Panc1 (cell line): ENCODE results near the gene RAPGEF3. TPM values are rescaled to one million over a fixed set of nuclear protein-coding genes. Genes with fewer than 3 reads are reported as not detected.

Experiments used
- ATAC-seq: fragments of 200-7000 bp; cut with Tn5 transposase; 2 replicates; pipeline ENCODE4 v1.9.1; 2020; ENCODE audit warnings: mild to moderate bottlenecking, moderate library complexity
- BruUV-seq: library from RNA; stranded (reverse); fragments of 400-500 nt; replicated peaks from 2 replicates; lab custom pipeline; 2021; lab: Mats Ljungman, UMichigan
- CTCF ChIA-PET: fragments of 300-600 bp; sonication (Branson Sonifier 250); formaldehyde crosslinking; loops from one replicate; lab custom pipeline; 2022; ENCODE audit warnings: antibody characterized with exemption; lab: Charles Lee
- POLR2A ChIA-PET: fragments of 300-600 bp; sonication (Branson Sonifier 250); formaldehyde crosslinking; loops from one replicate; lab custom pipeline; 2022; ENCODE audit warnings: antibody characterized with exemption; lab: Charles Lee
- DNase-seq: peaks from one replicate; pipeline ENCODE4 v3.0.0-alpha.2; 2010; ENCODE audit warnings: low read depth, low spot score
- H3K27ac ChIP-seq: 2 replicates; pipeline ENCODE4 v1.5.1; 2011; ENCODE audit warnings: mild to moderate bottlenecking, low read length, inconsistent platforms
- H3K27me3 ChIP-seq: fragments of 200-500 bp; sonication (Bioruptor generic); 2 replicates; pipeline ENCODE4 v1.6.0; 2014; ENCODE audit warnings: low read length, inconsistent platforms; ENCODE audit not compliant: control insufficient read depth, insufficient read depth
- H3K36me3 ChIP-seq: fragments of 200-500 bp; sonication (Bioruptor generic); 2 replicates; pipeline ENCODE4 v1.5.1; 2014; ENCODE audit warnings: inconsistent platforms, mild to moderate bottlenecking, low read length, moderate library complexity; ENCODE audit not compliant: control insufficient read depth, insufficient read depth
- H3K4me1 ChIP-seq: 2 replicates; pipeline ENCODE4 v1.5.1; 2011; ENCODE audit warnings: inconsistent platforms, mild to moderate bottlenecking, low read length, moderate library complexity; ENCODE audit not compliant: control insufficient read depth, insufficient read depth
- H3K4me3 ChIP-seq, 2 experiments: 2 replicates each; pipeline ENCODE4 v1.5.1; 2011 to 2012; ENCODE audit warnings: low read depth in 2 of 2, low read length in 2 of 2, mild to moderate bottlenecking in 2 of 2, inconsistent platforms in 1 of 2, moderate library complexity in 1 of 2
- H3K9me3 ChIP-seq: fragments of 200-500 bp; sonication (Bioruptor generic); 2 replicates; pipeline ENCODE4 v1.5.1; 2014; ENCODE audit warnings: low read depth, mild to moderate bottlenecking, inconsistent platforms, low read length, moderate library complexity; ENCODE audit not compliant: control insufficient read depth, insufficient read depth
- POLR2AphosphoS5 ChIP-seq: IDR thresholded peaks from 2 replicates; pipeline ENCODE4 v1.6.1; 2012; ENCODE audit warnings: mild to moderate bottlenecking, low read depth, low read length, moderate library complexity
- SIN3A ChIP-seq: IDR thresholded peaks from 2 replicates; pipeline ENCODE4 v1.6.1; 2012; ENCODE audit warnings: low read depth, mild to moderate bottlenecking, low read length, moderate library complexity, borderline replicate concordance; ENCODE audit not compliant: insufficient read depth
- TCF7L2 ChIP-seq: IDR thresholded peaks from 2 replicates; pipeline ENCODE4 v1.6.1; 2011; ENCODE audit warnings: mild to moderate bottlenecking, low read depth, low read length, inconsistent platforms
- in situ Hi-C: cut with HindIII; loops from 2 replicates; pipeline ENCODE4 v1.10.0; 2016; ENCODE audit warnings: low sequenced_read_pairs, low pct_unique_long_range_greater_than_20kb
- intact Hi-C: fragments of 100-400 bp; cut with micrococcal nuclease; formaldehyde crosslinking; loops from one replicate; pipeline ENCODE4 v1.10.0; 2022; ENCODE audit not compliant: unreplicated experiment
- total RNA-seq: library from RNA; stranded (reverse); gene quantifications from one replicate; pipeline ENCODE4 v1.2.1, GENCODE V29; 2021; ENCODE audit not compliant: unreplicated experiment
- TF ChIP-seq, protein P1 (sequence below): fragments of 450-650 bp; IDR thresholded peaks from 2 replicates; pipeline ENCODE4 v1.5.1; 2017; ENCODE audit warnings: mild to moderate bottlenecking
- TF ChIP-seq, protein P2 (sequence below), 2 experiments: IDR thresholded peaks; 2 replicates each; pipeline ENCODE4 v1.6.1; 2011 to 2012; ENCODE audit warnings: low read depth in 2 of 2, control low read depth in 1 of 2, low read length in 1 of 2, mild to moderate bottlenecking in 1 of 2, moderate library complexity in 1 of 2; ENCODE audit not compliant: insufficient read depth in 1 of 2

RAPGEF3 gene
- total RNA-seq, 1 experiment from 2014 or later = 5.8 TPM

DNA sequence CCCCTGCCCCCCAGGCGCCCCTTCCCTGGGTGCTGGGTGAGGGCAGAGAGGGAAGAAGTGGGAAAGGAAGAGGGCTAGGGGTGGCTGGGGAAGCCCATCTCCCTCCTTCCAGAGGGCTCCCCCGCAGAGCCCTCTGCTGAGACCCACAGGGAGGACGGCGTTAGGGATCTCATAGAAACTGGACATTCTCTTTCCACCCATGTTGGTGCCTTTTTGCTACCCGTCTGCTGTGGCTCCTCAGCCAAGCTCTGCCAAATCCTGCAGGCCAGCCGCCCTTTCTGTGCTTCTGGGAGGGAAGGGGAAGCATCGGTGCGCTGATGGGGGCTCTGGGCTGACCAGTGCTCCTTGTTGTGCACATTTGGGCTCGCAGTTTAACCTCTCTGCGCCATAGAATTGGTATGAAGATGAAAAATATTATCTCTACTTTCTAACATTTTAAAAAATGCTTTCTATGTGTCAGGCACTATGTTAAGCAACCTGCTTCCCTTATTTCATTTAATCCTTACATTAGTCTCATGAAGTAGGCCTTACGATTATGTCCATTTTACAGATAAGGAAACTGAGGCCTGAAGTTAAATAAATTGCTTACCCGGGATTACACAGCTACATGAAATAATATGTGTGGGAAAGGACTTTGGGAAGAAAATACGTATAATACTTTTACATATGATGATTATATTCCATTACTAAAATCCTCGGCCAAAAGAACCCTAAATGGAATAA lies 15.3 kb upstream of the RAPGEF3 start:
- ATAC-seq (no peak), DNase-seq (no peak)
- no TSS peak for BruUV-seq
- POLR2A ChIA-PET = interaction anchor here (0.9 kb wide), 1 partner anchor 59 kb away, joined by 4 read pairs; no protein-coding TSS in a partner anchor
- H3K27ac ChIP-seq = peak overlapping the region; percentile 79
- no peaks in the 10 kb centered on the region for H3K9me3 ChIP-seq
- intact Hi-C loops = no loop called here
- in situ Hi-C loops = no loop called here
- H3K4me1 ChIP-seq = peaks cover 50% of the 10 kb centered on the region
- H3K36me3 ChIP-seq = no peaks in the 10 kb centered on the region; the same call in 1 of the 2 replicates
- CTCF ChIA-PET = interaction anchor here (0.6 kb wide), 1 partner anchor 30 kb away, joined by 3 read pairs; no protein-coding TSS in a partner anchor
- no peaks in the 10 kb centered on the region for H3K27me3 ChIP-seq
- TF ChIP-seq SIN3A (no peak), TCF7L2 (no peak), POLR2AphosphoS5 (no peak)
- peak overlapping the region; percentile 67 to 70 for H3K4me3 ChIP-seq

DNA sequence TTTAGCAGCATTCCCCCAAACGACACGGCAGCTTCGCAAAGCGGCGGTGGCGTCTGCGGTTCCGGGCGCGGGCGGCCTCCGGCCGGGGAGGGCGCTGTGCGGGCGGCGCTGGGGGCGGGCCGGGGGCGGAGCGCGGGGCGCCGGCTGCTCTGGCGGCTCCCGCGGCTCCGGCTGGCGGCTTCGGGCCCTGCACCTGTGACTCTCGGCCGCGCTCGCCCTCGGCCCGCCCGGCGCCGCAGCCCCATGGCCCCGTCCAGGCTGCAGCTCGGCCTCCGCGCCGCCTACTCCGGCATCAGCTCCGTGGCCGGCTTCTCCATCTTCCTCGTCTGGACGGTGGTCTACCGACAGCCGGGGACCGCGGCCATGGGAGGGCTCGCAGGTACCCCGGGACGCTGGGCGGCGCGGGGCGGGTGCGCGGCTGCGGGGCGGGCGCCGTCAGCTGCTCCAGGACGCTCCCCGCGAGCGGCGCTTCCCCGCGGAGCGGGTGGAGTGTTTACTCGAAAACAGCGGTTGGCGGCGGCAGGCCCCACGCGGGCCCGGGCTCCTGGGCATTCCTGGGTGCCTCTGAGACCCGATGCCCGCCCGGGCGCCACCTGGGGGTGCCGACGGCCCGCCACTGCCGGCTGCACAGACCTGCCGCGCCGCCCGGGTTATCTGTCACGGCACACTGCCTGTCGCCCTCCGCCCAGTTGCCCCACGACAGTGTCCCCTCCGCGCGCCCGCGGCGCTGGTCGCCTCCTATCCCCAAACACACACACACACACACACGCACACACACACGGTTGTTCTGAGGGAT lies 14.6 kb upstream of the RAPGEF3 start, which contains the start of gene SLC48A1:
Gene SLC48A1 (plus strand): TSS at position 177 of the 796 bp plus-strand sequence. CDS start 67 bp downstream, at position 244.
- DNase-seq = no peak
- Histone ChIP-seq H3K27ac (peak within 1 kb of the TSS; percentile 79), H3K4me1 (peaks cover 56% of the 10 kb centered on the region), H3K27me3 (no peaks in the 10 kb centered on the region), H3K9me3 (no peaks in the 10 kb centered on the region), H3K36me3 (no peaks in the 10 kb centered on the region; the same call in 1 of the 2 replicates), H3K4me3 (peak within 1 kb of the TSS; percentile 67 to 70)
- no peak for TF ChIP-seq TCF7L2
- TF ChIP-seq, protein P1, sequence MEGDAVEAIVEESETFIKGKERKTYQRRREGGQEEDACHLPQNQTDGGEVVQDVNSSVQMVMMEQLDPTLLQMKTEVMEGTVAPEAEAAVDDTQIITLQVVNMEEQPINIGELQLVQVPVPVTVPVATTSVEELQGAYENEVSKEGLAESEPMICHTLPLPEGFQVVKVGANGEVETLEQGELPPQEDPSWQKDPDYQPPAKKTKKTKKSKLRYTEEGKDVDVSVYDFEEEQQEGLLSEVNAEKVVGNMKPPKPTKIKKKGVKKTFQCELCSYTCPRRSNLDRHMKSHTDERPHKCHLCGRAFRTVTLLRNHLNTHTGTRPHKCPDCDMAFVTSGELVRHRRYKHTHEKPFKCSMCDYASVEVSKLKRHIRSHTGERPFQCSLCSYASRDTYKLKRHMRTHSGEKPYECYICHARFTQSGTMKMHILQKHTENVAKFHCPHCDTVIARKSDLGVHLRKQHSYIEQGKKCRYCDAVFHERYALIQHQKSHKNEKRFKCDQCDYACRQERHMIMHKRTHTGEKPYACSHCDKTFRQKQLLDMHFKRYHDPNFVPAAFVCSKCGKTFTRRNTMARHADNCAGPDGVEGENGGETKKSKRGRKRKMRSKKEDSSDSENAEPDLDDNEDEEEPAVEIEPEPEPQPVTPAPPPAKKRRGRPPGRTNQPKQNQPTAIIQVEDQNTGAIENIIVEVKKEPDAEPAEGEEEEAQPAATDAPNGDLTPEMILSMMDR = peak; percentile 93
- no peak; the same call in 1 of the 2 replicates for TF ChIP-seq SIN3A
- ChIA-PET POLR2A (interaction anchor here (0.6 to 0.9 kb wide), 2 partner anchors 60 to 66 kb away, joined by 3 to 4 read pairs; no protein-coding TSS in a partner anchor), CTCF (interaction anchor here (0.6 kb wide), 3 partner anchors 29 to 99 kb away, joined by 3 to 4 read pairs (median 3); no protein-coding TSS in a partner anchor)
- intact Hi-C loops (no loop called here), in situ Hi-C loops (no loop called here)
- peak; percentile 95 for ATAC-seq
- no TSS peak for BruUV-seq

DNA sequence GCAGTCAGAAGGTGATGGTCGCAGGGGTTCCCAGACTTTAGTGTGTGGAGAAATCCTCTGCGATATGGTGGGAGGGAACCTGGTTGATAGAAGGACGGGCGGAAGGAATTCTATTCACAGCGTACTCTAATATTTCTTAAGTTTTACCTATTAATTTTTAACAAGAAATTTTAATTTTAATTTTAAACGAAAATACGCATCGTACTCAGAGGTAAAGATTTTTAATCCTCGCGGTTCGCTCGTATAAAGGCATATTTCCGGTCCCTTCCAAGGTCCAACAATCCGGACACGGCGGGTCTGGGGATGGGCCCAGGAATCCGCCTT lies 14.0 kb upstream of the RAPGEF3 start:
- no TSS peak for BruUV-seq
- in situ Hi-C loops = no loop called here
- H3K4me3 ChIP-seq = peak overlapping the region; percentile 67 to 70
- intact Hi-C loops = no loop called here
- DNase-seq (no peak), ATAC-seq (no peak)
- TF ChIP-seq TCF7L2 (no peak), POLR2AphosphoS5 (no peak), SIN3A (no peak)
- TF ChIP-seq, protein P2, sequence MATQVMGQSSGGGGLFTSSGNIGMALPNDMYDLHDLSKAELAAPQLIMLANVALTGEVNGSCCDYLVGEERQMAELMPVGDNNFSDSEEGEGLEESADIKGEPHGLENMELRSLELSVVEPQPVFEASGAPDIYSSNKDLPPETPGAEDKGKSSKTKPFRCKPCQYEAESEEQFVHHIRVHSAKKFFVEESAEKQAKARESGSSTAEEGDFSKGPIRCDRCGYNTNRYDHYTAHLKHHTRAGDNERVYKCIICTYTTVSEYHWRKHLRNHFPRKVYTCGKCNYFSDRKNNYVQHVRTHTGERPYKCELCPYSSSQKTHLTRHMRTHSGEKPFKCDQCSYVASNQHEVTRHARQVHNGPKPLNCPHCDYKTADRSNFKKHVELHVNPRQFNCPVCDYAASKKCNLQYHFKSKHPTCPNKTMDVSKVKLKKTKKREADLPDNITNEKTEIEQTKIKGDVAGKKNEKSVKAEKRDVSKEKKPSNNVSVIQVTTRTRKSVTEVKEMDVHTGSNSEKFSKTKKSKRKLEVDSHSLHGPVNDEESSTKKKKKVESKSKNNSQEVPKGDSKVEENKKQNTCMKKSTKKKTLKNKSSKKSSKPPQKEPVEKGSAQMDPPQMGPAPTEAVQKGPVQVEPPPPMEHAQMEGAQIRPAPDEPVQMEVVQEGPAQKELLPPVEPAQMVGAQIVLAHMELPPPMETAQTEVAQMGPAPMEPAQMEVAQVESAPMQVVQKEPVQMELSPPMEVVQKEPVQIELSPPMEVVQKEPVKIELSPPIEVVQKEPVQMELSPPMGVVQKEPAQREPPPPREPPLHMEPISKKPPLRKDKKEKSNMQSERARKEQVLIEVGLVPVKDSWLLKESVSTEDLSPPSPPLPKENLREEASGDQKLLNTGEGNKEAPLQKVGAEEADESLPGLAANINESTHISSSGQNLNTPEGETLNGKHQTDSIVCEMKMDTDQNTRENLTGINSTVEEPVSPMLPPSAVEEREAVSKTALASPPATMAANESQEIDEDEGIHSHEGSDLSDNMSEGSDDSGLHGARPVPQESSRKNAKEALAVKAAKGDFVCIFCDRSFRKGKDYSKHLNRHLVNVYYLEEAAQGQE (IDR thresholded peaks at IDR 0.05; ENCODE audit: insufficient read depth in 1 of 2, low read depth in 2 of 2, low read length in 1 of 2) = no peak
- TF ChIP-seq, protein P1 = no peak
- peak overlapping the region; percentile 78 for H3K27ac ChIP-seq
- H3K36me3 ChIP-seq = no peaks in the 10 kb centered on the region; the same call in 1 of the 2 replicates
- H3K9me3 ChIP-seq = no peaks in the 10 kb centered on the region
- H3K4me1 ChIP-seq = peaks cover 53% of the 10 kb centered on the region
- ChIA-PET CTCF (interaction anchor here (0.6 to 0.7 kb wide), 4 partner anchors 36 to 177 kb away, joined by 3 to 8 read pairs (median 4); no protein-coding TSS in a partner anchor), POLR2A (interaction anchor here (0.6 to 0.9 kb wide), 2 partner anchors 60 to 67 kb away, joined by 3 to 4 read pairs; no protein-coding TSS in a partner anchor)
- H3K27me3 ChIP-seq = no peaks in the 10 kb centered on the region
